ENCODE measurements around the gene GRID2. TPM values are rescaled to one million over a fixed set of nuclear protein-coding genes. Genes with fewer than 3 reads are reported as not detected.

Gene GRID2
- total RNA-seq, 6 donors from 2014 or later = 0.76 TPM; not detected in 5

DNA sequence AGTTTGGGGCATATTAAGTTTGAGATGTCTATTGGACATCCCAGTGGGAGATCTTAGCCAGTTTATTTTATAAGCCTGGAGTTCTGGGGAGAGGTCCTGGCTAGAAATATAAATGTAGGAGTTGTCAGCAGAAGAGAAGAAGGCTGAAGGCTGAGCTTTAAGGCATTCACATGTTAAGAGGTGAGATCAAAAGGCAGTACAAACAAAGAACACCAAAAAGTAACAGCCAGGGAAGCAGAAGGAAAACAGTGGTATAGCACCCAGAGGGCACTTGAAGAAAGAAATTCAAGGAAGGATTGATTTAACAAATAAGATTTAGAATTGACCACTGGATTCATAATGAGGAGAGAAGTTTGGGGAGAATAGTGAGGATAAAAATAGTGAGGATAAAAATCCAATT, 1383.5 kb downstream of the GRID2 start:
- no peak for TF ChIP-seq EP300 (IDR thresholded peaks at IDR 0.05)
- TF ChIP-seq POLR2A (IDR thresholded peaks at IDR 0.05) = no peak
- no peak for TF ChIP-seq POLR2AphosphoS5 (IDR thresholded peaks at IDR 0.05)
- TF ChIP-seq, protein P1, sequence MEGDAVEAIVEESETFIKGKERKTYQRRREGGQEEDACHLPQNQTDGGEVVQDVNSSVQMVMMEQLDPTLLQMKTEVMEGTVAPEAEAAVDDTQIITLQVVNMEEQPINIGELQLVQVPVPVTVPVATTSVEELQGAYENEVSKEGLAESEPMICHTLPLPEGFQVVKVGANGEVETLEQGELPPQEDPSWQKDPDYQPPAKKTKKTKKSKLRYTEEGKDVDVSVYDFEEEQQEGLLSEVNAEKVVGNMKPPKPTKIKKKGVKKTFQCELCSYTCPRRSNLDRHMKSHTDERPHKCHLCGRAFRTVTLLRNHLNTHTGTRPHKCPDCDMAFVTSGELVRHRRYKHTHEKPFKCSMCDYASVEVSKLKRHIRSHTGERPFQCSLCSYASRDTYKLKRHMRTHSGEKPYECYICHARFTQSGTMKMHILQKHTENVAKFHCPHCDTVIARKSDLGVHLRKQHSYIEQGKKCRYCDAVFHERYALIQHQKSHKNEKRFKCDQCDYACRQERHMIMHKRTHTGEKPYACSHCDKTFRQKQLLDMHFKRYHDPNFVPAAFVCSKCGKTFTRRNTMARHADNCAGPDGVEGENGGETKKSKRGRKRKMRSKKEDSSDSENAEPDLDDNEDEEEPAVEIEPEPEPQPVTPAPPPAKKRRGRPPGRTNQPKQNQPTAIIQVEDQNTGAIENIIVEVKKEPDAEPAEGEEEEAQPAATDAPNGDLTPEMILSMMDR (IDR thresholded peaks at IDR 0.05) = no peak
- Histone ChIP-seq H3K27me3 (no peaks in the 10 kb centered on the region), H3K9me3 (no peaks in the 10 kb centered on the region), H3K36me3 (no peaks in the 10 kb centered on the region), H3K27ac (no peak overlapping the region), H3K4me3 (no peak overlapping the region), H3K4me1 (no peaks in the 10 kb centered on the region)
- DNase-seq (no peak), ATAC-seq (ENCODE audit: low FRiP score in 2 of 2) (no peak)

DNA sequence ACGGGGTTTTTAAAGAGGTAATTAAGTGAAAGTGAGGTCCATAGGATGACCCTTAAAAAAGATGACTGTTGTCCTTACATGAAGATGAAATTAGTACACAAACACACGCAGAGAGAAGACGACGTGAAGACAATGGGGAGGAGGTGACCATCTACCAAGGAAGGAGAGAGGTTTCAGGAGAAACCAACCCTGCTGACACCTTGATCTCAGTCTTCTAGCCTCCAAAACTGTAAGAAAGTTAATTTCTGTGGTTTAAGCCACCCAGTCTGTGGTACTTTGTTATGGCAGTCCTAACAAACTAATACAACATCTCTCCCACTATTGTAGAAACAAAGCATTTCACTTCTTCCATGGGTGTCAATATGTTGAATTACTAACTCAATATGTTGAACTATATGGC, 1385.2 kb downstream of the GRID2 start:
- no peak overlapping the region for H3K27ac ChIP-seq
- no peaks in the 10 kb centered on the region for H3K9me3 ChIP-seq
- DNase-seq (no peak), ATAC-seq (ENCODE audit: low FRiP score in 2 of 2) (no peak)
- WGBS, 2 donors = 86 to 89% methylated on average over 4 of the region's 4 CpGs
- no peaks in the 10 kb centered on the region for H3K27me3 ChIP-seq
- TF ChIP-seq EP300 (IDR thresholded peaks at IDR 0.05) (no peak), POLR2A (IDR thresholded peaks at IDR 0.05) (no peak), POLR2AphosphoS5 (IDR thresholded peaks at IDR 0.05) (no peak)
- TF ChIP-seq, protein P1 (IDR thresholded peaks at IDR 0.05) = no peak
- H3K4me1 ChIP-seq = no peaks in the 10 kb centered on the region
- no peak overlapping the region for H3K4me3 ChIP-seq
- no peaks in the 10 kb centered on the region for H3K36me3 ChIP-seq

DNA sequence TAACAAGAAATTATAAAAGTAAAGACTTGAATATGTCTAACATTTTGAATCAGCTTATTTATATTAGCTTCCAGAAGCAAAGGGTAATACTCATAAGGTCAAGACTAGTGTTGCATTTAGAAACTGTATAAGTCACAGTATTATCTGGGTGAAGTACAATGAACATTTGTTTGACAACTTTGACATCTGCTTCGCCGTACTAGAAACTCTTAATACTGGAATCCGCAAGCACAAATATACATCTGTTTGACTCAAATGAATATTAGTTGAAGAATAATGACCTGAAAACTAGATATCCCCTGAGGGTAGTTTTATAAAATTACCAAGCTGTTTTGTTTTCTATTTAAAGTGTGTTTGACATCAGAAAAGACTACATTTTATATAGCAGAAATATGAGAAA, 1389.4 kb downstream of the GRID2 start:
- no peak for TF ChIP-seq POLR2A (IDR thresholded peaks at IDR 0.05)
- TF ChIP-seq, protein P1 (IDR thresholded peaks at IDR 0.05) = no peak
- TF ChIP-seq POLR2AphosphoS5 (IDR thresholded peaks at IDR 0.05) = no peak
- TF ChIP-seq EP300 (IDR thresholded peaks at IDR 0.05) = no peak
- Histone ChIP-seq H3K36me3 (no peaks in the 10 kb centered on the region), H3K4me3 (no peak overlapping the region), H3K27ac (no peak overlapping the region), H3K27me3 (no peaks in the 10 kb centered on the region), H3K4me1 (no peaks in the 10 kb centered on the region), H3K9me3 (no peaks in the 10 kb centered on the region)
- 49 to 59% methylated on average over 3 of the region's 3 CpGs for WGBS, 2 donors
- no peak for DNase-seq
- ATAC-seq (ENCODE audit: low FRiP score in 2 of 2) = no peak

DNA sequence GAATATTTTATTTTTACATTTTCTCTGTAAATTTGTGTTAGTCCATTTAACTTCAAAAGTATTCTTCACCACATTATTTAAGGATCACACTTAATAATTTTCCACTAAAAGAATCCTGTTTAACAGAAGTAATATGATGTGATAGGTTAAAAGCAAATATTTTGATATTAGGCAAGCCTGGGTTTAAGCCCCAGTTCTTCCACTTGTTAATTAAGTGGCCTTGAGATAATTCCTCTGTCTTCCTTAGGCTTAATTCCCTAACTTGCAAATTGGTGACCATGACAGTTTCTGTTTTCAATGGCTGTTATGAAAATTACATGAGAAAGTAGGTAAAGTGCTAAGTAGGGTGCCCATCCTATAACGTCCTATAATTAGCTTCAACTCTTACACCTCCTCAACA, 1394.9 kb downstream of the GRID2 start:
- DNase-seq (no peak), ATAC-seq (ENCODE audit: low FRiP score in 2 of 2) (no peak)
- Histone ChIP-seq H3K27me3 (no peaks in the 10 kb centered on the region), H3K9me3 (no peaks in the 10 kb centered on the region), H3K36me3 (no peaks in the 10 kb centered on the region), H3K4me3 (no peak overlapping the region), H3K4me1 (no peaks in the 10 kb centered on the region), H3K27ac (no peak overlapping the region)
- 65 to 69% methylated on average over 1 of the region's 1 CpG for WGBS, 2 donors
- TF ChIP-seq POLR2A (IDR thresholded peaks at IDR 0.05) = no peak

DNA sequence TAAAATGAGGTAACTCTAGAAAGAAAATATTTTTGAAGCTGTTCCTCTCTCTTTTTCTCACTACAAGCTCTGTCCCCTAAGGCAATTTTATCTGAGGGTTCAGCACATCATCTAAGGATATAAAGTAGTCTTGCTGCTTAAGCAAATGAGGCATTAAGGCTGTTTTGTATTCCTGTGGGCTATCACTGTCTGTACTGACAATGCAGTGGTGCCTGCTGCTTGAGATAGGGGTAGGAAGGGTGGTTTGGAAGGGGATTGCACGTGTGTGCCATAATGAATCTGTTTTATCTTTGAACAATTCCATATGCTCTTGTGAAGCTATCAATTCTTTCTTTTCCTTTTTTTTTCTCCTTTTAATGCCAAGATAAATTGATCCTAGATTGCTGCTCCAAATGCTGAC, 1396.8 kb downstream of the GRID2 start:
- Histone ChIP-seq H3K4me3 (no peak overlapping the region), H3K27ac (no peak overlapping the region), H3K27me3 (no peaks in the 10 kb centered on the region), H3K36me3 (no peaks in the 10 kb centered on the region), H3K4me1 (no peaks in the 10 kb centered on the region), H3K9me3 (no peaks in the 10 kb centered on the region)
- no peak for ATAC-seq (ENCODE audit: low FRiP score in 2 of 2)
- DNase-seq = no peak
- TF ChIP-seq POLR2AphosphoS5 (IDR thresholded peaks at IDR 0.05) = no peak
- TF ChIP-seq, protein P1 (IDR thresholded peaks at IDR 0.05) = no peak
- no peak for TF ChIP-seq POLR2A (IDR thresholded peaks at IDR 0.05)
- 33 to 54% methylated on average over 1 of the region's 1 CpG for WGBS, 2 donors

Data from upper lobe of left lung (tissue), 6 donors.